OCI-LY1 (cell line): ENCODE data around the gene INTS6.

Experiments
- EZH2 ChIP-seq: fragments of 200-600 bp; sonication (generic), shearing (Covaris generic); IDR thresholded peaks from 2 replicates; pipeline ENCODE4 v1.8.0; 2017; ENCODE audit warnings: borderline replicate concordance, mixed run types, mild to moderate bottlenecking, antibody characterized with exemption, low read length, moderate library complexity, mixed read lengths
- TF ChIP-seq, protein P1 (sequence below): fragments of 200-600 bp; sonication (generic), shearing (Covaris generic); IDR thresholded peaks from 2 replicates; pipeline ENCODE4 v1.5.1; 2017; ENCODE audit warnings: mild to moderate bottlenecking, antibody characterized with exemption, low read length, moderate library complexity, mixed read lengths

DNA sequence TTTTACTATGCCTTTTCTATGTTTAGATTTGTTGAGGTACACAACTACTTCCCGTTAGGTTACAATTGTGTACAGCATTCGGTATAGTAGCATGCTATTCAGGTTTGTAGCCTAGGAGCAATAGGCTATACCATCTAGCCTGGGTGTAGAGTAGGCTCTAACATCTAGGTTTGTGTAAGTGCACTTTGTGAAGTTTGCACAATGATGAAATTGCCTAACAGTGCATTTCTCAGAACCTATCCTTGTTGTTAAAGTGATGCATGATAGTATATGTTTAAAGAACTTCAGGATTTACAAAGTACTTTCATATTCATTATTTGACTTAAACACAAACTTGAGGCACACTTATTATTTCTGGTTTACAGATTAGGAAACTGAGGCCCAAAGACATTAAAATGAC, 124.9 kb downstream of the INTS6 start:
- TF ChIP-seq, protein P1, sequence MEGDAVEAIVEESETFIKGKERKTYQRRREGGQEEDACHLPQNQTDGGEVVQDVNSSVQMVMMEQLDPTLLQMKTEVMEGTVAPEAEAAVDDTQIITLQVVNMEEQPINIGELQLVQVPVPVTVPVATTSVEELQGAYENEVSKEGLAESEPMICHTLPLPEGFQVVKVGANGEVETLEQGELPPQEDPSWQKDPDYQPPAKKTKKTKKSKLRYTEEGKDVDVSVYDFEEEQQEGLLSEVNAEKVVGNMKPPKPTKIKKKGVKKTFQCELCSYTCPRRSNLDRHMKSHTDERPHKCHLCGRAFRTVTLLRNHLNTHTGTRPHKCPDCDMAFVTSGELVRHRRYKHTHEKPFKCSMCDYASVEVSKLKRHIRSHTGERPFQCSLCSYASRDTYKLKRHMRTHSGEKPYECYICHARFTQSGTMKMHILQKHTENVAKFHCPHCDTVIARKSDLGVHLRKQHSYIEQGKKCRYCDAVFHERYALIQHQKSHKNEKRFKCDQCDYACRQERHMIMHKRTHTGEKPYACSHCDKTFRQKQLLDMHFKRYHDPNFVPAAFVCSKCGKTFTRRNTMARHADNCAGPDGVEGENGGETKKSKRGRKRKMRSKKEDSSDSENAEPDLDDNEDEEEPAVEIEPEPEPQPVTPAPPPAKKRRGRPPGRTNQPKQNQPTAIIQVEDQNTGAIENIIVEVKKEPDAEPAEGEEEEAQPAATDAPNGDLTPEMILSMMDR = no peak
- TF ChIP-seq EZH2 = no peak
